GM23248 (cell line): ENCODE data around the gene JAML. TPM values are rescaled to one million over a fixed set of nuclear protein-coding genes. Genes with fewer than 3 reads are reported as not detected.
A peak's percentile ranks its signal among the peaks of the same experiment; 100 is the strongest.

Experiments used
- DNase-seq: peaks from one replicate; pipeline ENCODE4 v3.0.0-alpha.2; 2015
- H2AFZ ChIP-seq: fragments of 200-600 bp; sonication (generic); 2 replicates; pipeline ENCODE4 v1.6.1; 2016; ENCODE audit warnings: antibody characterized with exemption
- H3F3A ChIP-seq: fragments of 200-600 bp; sonication (generic); 2 replicates; pipeline ENCODE4 v1.6.1; 2016; ENCODE audit warnings: mild to moderate bottlenecking, antibody characterized with exemption, mixed run types; ENCODE audit not compliant: insufficient read depth
- H3K27ac ChIP-seq: fragments of 200-600 bp; sonication (generic); 2 replicates; pipeline ENCODE4 v1.5.1; 2016; ENCODE audit warnings: mild to moderate bottlenecking
- H3K27me3 ChIP-seq: fragments of 200-600 bp; sonication (generic); replicated peaks from 2 replicates; pipeline ENCODE4 v1.6.1; 2016; ENCODE audit warnings: mild to moderate bottlenecking; ENCODE audit not compliant: insufficient read depth
- H3K36me3 ChIP-seq: fragments of 200-600 bp; sonication (generic); 2 replicates; pipeline ENCODE4 v1.6.1; 2016; ENCODE audit warnings: low read depth, mild to moderate bottlenecking
- H3K4me1 ChIP-seq: fragments of 200-600 bp; sonication (generic); 2 replicates; pipeline ENCODE4 v1.6.1; 2016; ENCODE audit warnings: mild to moderate bottlenecking; ENCODE audit not compliant: insufficient read depth
- H3K4me2 ChIP-seq: fragments of 200-600 bp; sonication (generic); one replicate; pipeline ENCODE4 v1.6.1; 2016; ENCODE audit warnings: mild to moderate bottlenecking; ENCODE audit not compliant: unreplicated experiment
- H3K4me3 ChIP-seq: fragments of 200-600 bp; sonication (generic); 2 replicates; pipeline ENCODE4 v1.5.1; 2016; ENCODE audit warnings: mild to moderate bottlenecking
- H3K79me2 ChIP-seq: fragments of 200-600 bp; sonication (generic); 2 replicates; pipeline ENCODE4 v1.6.1; 2016; ENCODE audit warnings: mild to moderate bottlenecking; ENCODE audit not compliant: insufficient read depth
- H3K9ac ChIP-seq: fragments of 200-600 bp; sonication (generic); 2 replicates; pipeline ENCODE4 v1.6.1; 2016; ENCODE audit warnings: mild to moderate bottlenecking
- H3K9me2 ChIP-seq: fragments of 200-600 bp; sonication (generic); 2 replicates; pipeline ENCODE4 v1.6.1; 2016; ENCODE audit warnings: mixed run types, mild to moderate bottlenecking, moderate library complexity; ENCODE audit not compliant: insufficient read depth
- H3K9me3 ChIP-seq: fragments of 200-600 bp; sonication (generic); one replicate; pipeline ENCODE4 v1.6.1; 2017; ENCODE audit warnings: low read depth
- H4K20me1 ChIP-seq: fragments of 200-600 bp; sonication (generic); 2 replicates; pipeline ENCODE4 v1.6.0; 2016; ENCODE audit not compliant: insufficient read depth
- EZH2 ChIP-seq: fragments of 200-600 bp; sonication (generic); IDR thresholded peaks from 2 replicates; pipeline ENCODE4 v1.6.1; 2018; ENCODE audit warnings: antibody characterized with exemption, mild to moderate bottlenecking; ENCODE audit not compliant: insufficient read depth, poor library complexity, severe bottlenecking
- EZH2phosphoT487 ChIP-seq: fragments of 200-600 bp; sonication (generic); IDR thresholded peaks from 2 replicates; pipeline ENCODE4 v1.6.1; 2018; ENCODE audit warnings: antibody characterized with exemption, moderate library complexity, mild to moderate bottlenecking, low read depth; ENCODE audit not compliant: insufficient read depth
- WGBS, 2 experiments: methylation state at CpG; one replicate each; pipeline ENCODE4 v1.1.6; 2015 to 2017; ENCODE audit warnings: low lambda C conversion rate in 2 of 2, low coverage in 1 of 2; ENCODE audit errors: missing lambda C conversion rate in 2 of 2; 5-methylcytosine and 5-hydroxymethylcytosine counted together
- in situ Hi-C: fragments of 300-500 bp; cut with MboI; formaldehyde crosslinking; loops from 2 replicates; pipeline ENCODE4 v1.15.0; 2020
- polyA plus RNA-seq: library from polyadenylated mRNA; unstranded; fragments of >200 nt; fragmentation: Nextera tagmentation; extraction: Ambion mirVana; gene quantifications from 2 replicates; pipeline ENCODE4 v1.2.1, GENCODE V29; 2016
- total RNA-seq: library from RNA; depleted of rRNA; stranded (reverse); fragments of >200 nt; shearing (Covaris generic); gene quantifications from 2 replicates; pipeline ENCODE4 v1.2.3, GENCODE V29; 2014

Gene JAML
- total and polyA plus RNA-seq, 2 experiments from 2014 or later, result not detected

- TF ChIP-seq EZH2 (no peak), EZH2phosphoT487 (no peak)
- Histone ChIP-seq H3K4me3 (no peak overlapping the region), H3K4me2 (peak overlapping the region; percentile 63), H3K9ac (no peak overlapping the region), H2AFZ (no peak overlapping the region), H3K27ac (no peak overlapping the region), H3K9me3 (no peaks in the 10 kb centered on the region), H3K36me3 (no peaks in the 10 kb centered on the region), H3K79me2 (no peaks in the 10 kb centered on the region), H3K27me3 (peaks cover 66% of the 10 kb centered on the region), H3K4me1 (0 out of 2 replicates have a peak, but pooled peaks cover 6% of the 10 kb centered on the region), H4K20me1 (no peaks in the 10 kb centered on the region), H3K9me2 (no peaks in the 10 kb centered on the region), H3F3A (no peaks in the 10 kb centered on the region)
- DNase-seq, result peak; percentile 83
- in situ Hi-C loops, result no loop called here
- 1 to 2% methylated on average over 6 of the region's 6 CpGs for WGBS, 2 experiments
Measured at GRCh38 chr11:118211006-118211405, 13.8 kb downstream of the JAML start.

GRCh38 chr11:118210323-118210722 is 14.5 kb downstream of the JAML start:
- no peak overlapping the region for H3K9ac ChIP-seq
- no peak overlapping the region for H3K27ac ChIP-seq

GRCh38 chr11:118209033-118209432 is 15.8 kb downstream of the JAML start:
- 38 to 44% methylated on average over 3 of the region's 3 CpGs for WGBS, 2 experiments
- in situ Hi-C loops, result no loop called here

More at GRCh38 chr11:118210323-118210722, 14.5 kb downstream of the JAML start:
- no peak overlapping the region for H3K4me3 ChIP-seq
- H3K4me1 ChIP-seq, result 0 out of 2 replicates have a peak, but pooled peaks cover 6% of the 10 kb centered on the region
- no peak overlapping the region for H2AFZ ChIP-seq
- no peaks in the 10 kb centered on the region for H4K20me1 ChIP-seq
- H3K9me2 ChIP-seq, result no peaks in the 10 kb centered on the region
- TF ChIP-seq EZH2phosphoT487 (no peak), EZH2 (no peak)
- peaks cover 69% of the 10 kb centered on the region for H3K27me3 ChIP-seq
- no peak overlapping the region for H3K4me2 ChIP-seq
- H3K36me3 ChIP-seq, result no peaks in the 10 kb centered on the region
- H3F3A ChIP-seq, result no peaks in the 10 kb centered on the region
- in situ Hi-C loops, result no loop called here
- H3K9me3 ChIP-seq, result no peaks in the 10 kb centered on the region
- 62 to 67% methylated on average over 7 of the region's 7 CpGs for WGBS, 2 experiments
- no peaks in the 10 kb centered on the region for H3K79me2 ChIP-seq
- DNase-seq, result no peak

GRCh38 chr11:118207079-118207478 is 17.7 kb downstream of the JAML start:
- Histone ChIP-seq H3K9me3 (no peaks in the 10 kb centered on the region), H3K36me3 (no peaks in the 10 kb centered on the region), H3K4me1 (0 out of 2 replicates have a peak, but pooled peaks cover 6% of the 10 kb centered on the region), H3K4me2 (no peak overlapping the region), H3K9me2 (no peaks in the 10 kb centered on the region), H3F3A (no peaks in the 10 kb centered on the region), H3K27ac (no peak overlapping the region), H3K27me3 (peaks cover 62% of the 10 kb centered on the region), H4K20me1 (no peaks in the 10 kb centered on the region), H3K4me3 (no peak overlapping the region), H3K9ac (no peak overlapping the region), H2AFZ (no peak overlapping the region), H3K79me2 (no peaks in the 10 kb centered on the region)
- TF ChIP-seq EZH2phosphoT487 (no peak), EZH2 (no peak)
- in situ Hi-C loops, result no loop called here
- 30 to 43% methylated on average over 2 of the region's 2 CpGs for WGBS, 2 experiments
- DNase-seq, result no peak

More at GRCh38 chr11:118209033-118209432, 15.8 kb downstream of the JAML start:
- Histone ChIP-seq H3K36me3 (no peaks in the 10 kb centered on the region), H3K79me2 (no peaks in the 10 kb centered on the region), H3K27ac (no peak overlapping the region), H3K9me2 (no peaks in the 10 kb centered on the region), H3K9ac (no peak overlapping the region), H3K4me3 (no peak overlapping the region), H3K4me2 (no peak overlapping the region), H3K4me1 (0 out of 2 replicates have a peak, but pooled peaks cover 6% of the 10 kb centered on the region), H2AFZ (no peak overlapping the region), H4K20me1 (no peaks in the 10 kb centered on the region), H3K27me3 (peaks cover 69% of the 10 kb centered on the region), H3K9me3 (no peaks in the 10 kb centered on the region), H3F3A (no peaks in the 10 kb centered on the region)
- no peak for DNase-seq
- TF ChIP-seq EZH2, result no peak
- no peak for TF ChIP-seq EZH2phosphoT487
